Activated CD4-positive, CD25-positive, alpha-beta regulatory T cell treated with anti-CD3 and anti-CD28 coated beads, Interleukin-2, amount 50 U/mL, for 72 hours (primary cell): ENCODE results near the gene C17orf100.

Experiments used
- DNase-seq: peaks from one replicate; pipeline ENCODE4 v3.0.0; 2021

The C17orf100 gene

GRCh38 chr17:6695565-6695964, 44.0 kb downstream of the C17orf100 start:
- no peak for DNase-seq

GRCh38 chr17:6696906-6697305, 45.3 kb downstream of the C17orf100 start:
- DNase-seq = no peak

- DNase-seq = no peak
These were observed 46.4 kb downstream of the C17orf100 start for GRCh38 chr17:6698004-6698403.

- no peak for DNase-seq
These were observed 48.7 kb downstream of the C17orf100 start for GRCh38 chr17:6699997-6700947.

- no peak for DNase-seq
These were observed 49.4 kb downstream of the C17orf100 start for GRCh38 chr17:6700948-6701307.

GRCh38 chr17:6701719-6702118, 50.2 kb downstream of the C17orf100 start:
- DNase-seq = peak; percentile 40

GRCh38 chr17:6702567-6703215, 51.1 kb downstream of the C17orf100 start:
- no peak for DNase-seq
